RPMI8226 (cell line): ENCODE results near the gene OR8G5.
"Not testable (repeated sequence)": the region's sequence is repeated elsewhere in the genome, so short reads cannot be mapped to it uniquely, and the experiment has no call there.

ENCODE experiments used
- DNase-seq: peaks from one replicate; pipeline ENCODE4 v3.0.0-alpha.2; 2015

The OR8G5 gene

GRCh38 chr11:124256076-124256475, at the start of gene OR8G5:
OR8G5 (plus strand) TSS chr11:124256376; CDS start chr11:124264932, 8,556 bp downstream.
- no peak for DNase-seq

GRCh38 chr11:124207102-124207792, 48.9 kb upstream of the OR8G5 start:
- no peak for DNase-seq

- DNase-seq: no peak
These were observed 46.3 kb upstream of the OR8G5 start for GRCh38 chr11:124209824-124210357.

GRCh38 chr11:124210421-124210820, 45.8 kb upstream of the OR8G5 start:
- no peak for DNase-seq

- DNase-seq: no peak
These were observed 44.9 kb upstream of the OR8G5 start for GRCh38 chr11:124211321-124211720.

GRCh38 chr11:124214027-124214426, 42.1 kb upstream of the OR8G5 start:
- no peak for DNase-seq

- DNase-seq: no peak
These were observed 37.0 kb upstream of the OR8G5 start for GRCh38 chr11:124219126-124219525.

- DNase-seq: no peak
These were observed 33.8 kb upstream of the OR8G5 start for GRCh38 chr11:124222407-124222806.

GRCh38 chr11:124224618-124225423, 31.4 kb upstream of the OR8G5 start:
- DNase-seq: not testable (repeated sequence)

GRCh38 chr11:124225471-124225870, 30.7 kb upstream of the OR8G5 start:
- no peak for DNase-seq

- DNase-seq: no peak
These were observed 22.8 kb upstream of the OR8G5 start for GRCh38 chr11:124233376-124233775.

- no peak for DNase-seq
These were observed 17.7 kb upstream of the OR8G5 start for GRCh38 chr11:124238512-124238911.

- no peak for DNase-seq
These were observed 15.4 kb upstream of the OR8G5 start, which contains the start of gene OR8G1 for GRCh38 chr11:124240621-124241397. OR8G1 (plus strand) TSS chr11:124241095; CDS start chr11:124249676, 8,581 bp downstream.

GRCh38 chr11:124249869-124250268, 6.3 kb upstream of the OR8G5 start:
- not testable (repeated sequence) for DNase-seq

GRCh38 chr11:124265041-124265440, 8.9 kb downstream of the OR8G5 start:
- DNase-seq: not testable (repeated sequence)

- not testable (repeated sequence) for DNase-seq
These were observed 14.7 kb downstream of the OR8G5 start for GRCh38 chr11:124270886-124271285.

GRCh38 chr11:124274000-124274399, 17.8 kb downstream of the OR8G5 start:
- DNase-seq: no peak

GRCh38 chr11:124276081-124276480, 19.9 kb downstream of the OR8G5 start:
- DNase-seq: no peak

- no peak for DNase-seq
These were observed 21.0 kb downstream of the OR8G5 start for GRCh38 chr11:124277207-124277606.

GRCh38 chr11:124277804-124278203, 21.6 kb downstream of the OR8G5 start:
- DNase-seq: no peak

GRCh38 chr11:124278261-124278660, 22.1 kb downstream of the OR8G5 start:
- no peak for DNase-seq

GRCh38 chr11:124285610-124286344, 29.6 kb downstream of the OR8G5 start:
- no peak for DNase-seq
